ENCODE measurements around the gene ABI1. TPM values are rescaled to one million over a fixed set of nuclear protein-coding genes. Genes with fewer than 3 reads are reported as not detected.

The ABI1 gene
- total and polyA plus RNA-seq, 9 of the 15 experiments (the other 6 are each of a cell fraction or from before 2014, with no cell fraction given), result 22.1 to 52.3 (median 39.0) TPM

DNA sequence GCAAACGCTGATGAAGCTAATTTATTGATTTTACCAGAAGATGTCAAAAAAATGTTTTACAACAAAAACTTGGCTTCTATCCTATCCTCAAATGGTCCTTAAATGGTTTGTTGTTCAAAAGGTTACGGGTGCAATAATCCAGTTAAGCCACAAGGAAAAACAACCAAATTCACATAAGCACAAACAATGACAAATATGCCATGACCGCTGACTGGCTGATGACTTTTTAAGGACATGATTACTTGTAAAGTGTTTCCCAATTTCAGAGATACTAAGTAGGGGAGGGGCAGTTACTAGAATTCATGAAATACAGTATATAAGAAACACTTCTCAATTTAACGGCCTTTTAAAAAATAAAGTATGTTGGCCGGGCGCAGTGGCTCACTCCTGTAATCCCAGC lies 28.8 kb downstream of the ABI1 start:
- Histone ChIP-seq H3K4me1 (replicated peaks in 1 of 2; ENCODE audit: control insufficient read depth in 2 of 2, insufficient read depth in 2 of 2, low read length in 2 of 2) (no peaks in the 10 kb centered on the region), H4K20me1 (replicated peaks; ENCODE audit: control insufficient read depth, insufficient read depth, low read length) (no peaks in the 10 kb centered on the region), H3K36me3 (ENCODE audit: control insufficient read depth, insufficient read depth, low read length) (0 out of 3 replicates have a peak, but pooled peaks cover 2% of the 10 kb centered on the region), H3K9ac (ENCODE audit: insufficient read depth in 1 of 2, low read depth in 2 of 2, low read length in 2 of 2) (no peak overlapping the region), H3K4me2 (ENCODE audit: insufficient read depth, low read length) (no peak overlapping the region), H3K9me1 (ENCODE audit: control insufficient read depth, insufficient read depth, low read length) (no peaks in the 10 kb centered on the region), H3K27ac (ENCODE audit: extremely low read depth, low read depth, low read length) (no peak overlapping the region), H3K9me3 (replicated peaks; ENCODE audit: control insufficient read depth, insufficient read depth, low read depth, low read length) (no peaks in the 10 kb centered on the region), H3K79me2 (ENCODE audit: control insufficient read depth, insufficient read depth, low read length) (peaks cover 65% of the 10 kb centered on the region), H2AFZ (ENCODE audit: low read depth, low read length) (no peak overlapping the region), H3K4me3 (no peak overlapping the region), H3K27me3 (ENCODE audit: control insufficient read depth in 2 of 2, insufficient read depth in 2 of 2, low read length in 2 of 2) (no peaks in the 10 kb centered on the region)
- DNase-seq (ENCODE audit: extremely low read depth in 1 of 4, low spot score in 3 of 4), result no peak
- POLR2A ChIA-PET, result no interaction called here
- ATAC-seq, result no peak
- no TSS peak for BruUV-seq (replicated peaks)
- in situ Hi-C loops (cut with MboI) (no loop called here), intact Hi-C loops (cut with micrococcal nuclease) (no loop called here)
- 91% methylated on average over 6 of the region's 6 CpGs for WGBS (ENCODE audit: insufficient coverage, low coverage, missing lambda C conversion rate)
- no peak for TF ChIP-seq HNRNPH1 (optimal IDR thresholded peaks at IDR 0.05; ENCODE audit: low read depth, low read length)
- TF ChIP-seq ZNF316 (IDR thresholded peaks at IDR 0.05), result peak; percentile 41
- TF ChIP-seq C11orf30 (IDR thresholded peaks at IDR 0.05; ENCODE audit: low read depth), result 0 out of 2 replicates have a peak, but pooled peaks have one; percentile 18
- FAIRE-seq, result peak; percentile 23
- CTCF ChIA-PET (ENCODE audit: low intra/inter-chr PET ratio), result no interaction called here

DNA sequence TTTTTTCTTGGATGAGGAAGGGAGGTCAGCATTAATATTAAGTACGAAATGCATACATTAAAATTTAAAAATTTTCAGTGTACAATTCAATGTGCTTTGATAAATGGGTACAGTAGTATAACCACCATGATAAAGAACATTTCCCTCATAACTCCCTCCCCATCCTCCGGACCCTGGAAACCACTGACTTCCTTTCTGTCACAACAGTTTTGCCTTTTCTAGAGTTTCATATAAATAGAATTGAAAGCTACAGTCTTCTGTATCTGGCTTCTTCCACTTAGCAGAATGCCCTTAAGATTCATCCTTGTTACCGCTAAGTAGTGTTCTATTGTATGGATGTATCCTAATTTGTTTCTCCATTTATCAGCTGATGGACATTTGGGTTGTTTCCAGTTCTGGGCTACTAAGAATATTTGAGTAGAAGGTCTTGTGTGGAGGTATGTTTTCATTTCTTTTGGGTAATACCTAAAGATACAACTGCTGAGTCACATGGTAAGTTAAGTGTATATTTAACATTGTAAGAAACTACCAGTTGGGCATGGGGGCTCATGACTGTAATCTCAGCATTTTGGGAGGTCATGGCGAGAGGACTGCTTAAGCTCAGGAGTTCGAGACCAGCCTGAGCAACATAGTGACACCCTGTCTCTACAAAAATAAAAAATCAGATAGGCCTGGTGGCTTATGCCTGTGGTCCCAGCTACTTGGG lies 30.8 kb downstream of the ABI1 start:
- 91% methylated on average over 5 of the region's 5 CpGs for WGBS (ENCODE audit: insufficient coverage, low coverage, missing lambda C conversion rate)
- no peaks in the 10 kb centered on the region for H4K20me1 ChIP-seq (replicated peaks; ENCODE audit: control insufficient read depth, insufficient read depth, low read length)
- H3K79me2 ChIP-seq (ENCODE audit: control insufficient read depth, insufficient read depth, low read length), result peaks cover 58% of the 10 kb centered on the region
- no peak overlapping the region for H3K27ac ChIP-seq (ENCODE audit: extremely low read depth, low read depth, low read length)
- ChIA-PET POLR2A (interaction anchor here (1.8 kb wide), 1 partner anchor 10 kb away, joined by 5 read pairs; no protein-coding TSS in a partner anchor), CTCF (ENCODE audit: low intra/inter-chr PET ratio) (no interaction called here)
- no peak overlapping the region for H3K9ac ChIP-seq (ENCODE audit: insufficient read depth in 1 of 2, low read depth in 2 of 2, low read length in 2 of 2)
- H3K4me2 ChIP-seq (ENCODE audit: insufficient read depth, low read length), result no peak overlapping the region
- no TSS peak for BruUV-seq (replicated peaks)
- FAIRE-seq, result peak; percentile 70
- no peak overlapping the region for H3K4me3 ChIP-seq
- DNase-seq (ENCODE audit: extremely low read depth in 1 of 4, low spot score in 3 of 4), result no peak
- no peaks in the 10 kb centered on the region for H3K9me1 ChIP-seq (ENCODE audit: control insufficient read depth, insufficient read depth, low read length)
- intact Hi-C loops (cut with micrococcal nuclease), result no loop called here
- no peaks in the 10 kb centered on the region for H3K4me1 ChIP-seq (replicated peaks in 1 of 2; ENCODE audit: control insufficient read depth in 2 of 2, insufficient read depth in 2 of 2, low read length in 2 of 2)
- in situ Hi-C loops (cut with MboI), result no loop called here
- no peaks in the 10 kb centered on the region for H3K27me3 ChIP-seq (ENCODE audit: control insufficient read depth in 2 of 2, insufficient read depth in 2 of 2, low read length in 2 of 2)
- no peak for TF ChIP-seq KDM2B (CRISPR knock-in tag; IDR thresholded peaks at IDR 0.05)
- TF ChIP-seq BCL6 (CRISPR knock-in tag; IDR thresholded peaks at IDR 0.05), result no peak
- no peak for TF ChIP-seq MTA2 (IDR thresholded peaks at IDR 0.05; ENCODE audit: low read depth)
- no peak for TF ChIP-seq TAF7 (tag; IDR thresholded peaks at IDR 0.05)
- TF ChIP-seq ZNF23 (CRISPR knock-in tag; IDR thresholded peaks at IDR 0.05), result no peak
- H3K9me3 ChIP-seq (replicated peaks; ENCODE audit: control insufficient read depth, insufficient read depth, low read depth, low read length), result no peaks in the 10 kb centered on the region
- no peaks in the 10 kb centered on the region for H3K36me3 ChIP-seq (ENCODE audit: control insufficient read depth, insufficient read depth, low read length)
- no peak overlapping the region for H2AFZ ChIP-seq (ENCODE audit: low read depth, low read length)
- no peak for ATAC-seq
